Measurements from ENCODE around the gene EIF4G3.
"Not testable (repeated sequence)": the region's sequence is repeated elsewhere in the genome, so short reads cannot be mapped to it uniquely, and the experiment has no call there.

The EIF4G3 gene

DNA sequence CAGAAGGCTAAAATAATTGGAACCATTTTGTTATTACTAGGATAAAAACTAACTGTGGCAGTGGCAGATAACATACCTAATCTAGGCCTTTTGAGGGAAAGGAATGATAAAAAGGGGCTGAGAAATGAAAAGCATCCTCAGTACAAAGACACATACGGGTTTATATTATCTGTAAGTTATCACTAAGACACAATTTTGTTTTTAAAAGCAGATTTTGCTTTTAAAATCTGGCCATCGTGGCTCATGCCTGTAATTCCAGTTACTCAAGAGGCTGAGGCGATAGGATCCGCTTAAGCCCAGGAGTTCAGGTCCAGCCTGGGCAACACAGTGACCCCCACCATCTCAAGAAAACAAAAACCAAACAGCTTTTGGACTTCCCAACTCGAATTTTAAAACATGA, 364.8 kb downstream of the EIF4G3 start:
- DNase-seq (ENCODE audit: low read depth), result no peak

DNA sequence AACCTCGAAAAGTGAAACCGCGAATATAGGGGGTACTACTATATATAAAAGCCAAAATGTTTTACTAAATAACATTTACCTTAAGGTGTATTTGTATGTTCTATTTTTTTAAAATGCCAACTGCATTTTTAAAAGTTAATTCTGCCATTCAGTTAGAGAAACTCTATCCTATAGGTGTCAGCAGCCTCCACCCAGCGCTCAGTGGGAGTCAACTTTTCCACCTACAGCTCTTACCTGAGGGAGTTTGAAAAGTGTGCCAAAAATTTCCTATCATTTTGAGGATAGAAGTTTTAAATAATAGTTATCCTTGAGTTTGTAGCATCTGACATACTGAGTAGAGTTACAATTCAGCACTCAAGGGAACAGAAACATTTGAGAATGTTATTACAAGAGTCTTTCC, 383.5 kb downstream of the EIF4G3 start:
- DNase-seq (ENCODE audit: low read depth), result no peak

DNA sequence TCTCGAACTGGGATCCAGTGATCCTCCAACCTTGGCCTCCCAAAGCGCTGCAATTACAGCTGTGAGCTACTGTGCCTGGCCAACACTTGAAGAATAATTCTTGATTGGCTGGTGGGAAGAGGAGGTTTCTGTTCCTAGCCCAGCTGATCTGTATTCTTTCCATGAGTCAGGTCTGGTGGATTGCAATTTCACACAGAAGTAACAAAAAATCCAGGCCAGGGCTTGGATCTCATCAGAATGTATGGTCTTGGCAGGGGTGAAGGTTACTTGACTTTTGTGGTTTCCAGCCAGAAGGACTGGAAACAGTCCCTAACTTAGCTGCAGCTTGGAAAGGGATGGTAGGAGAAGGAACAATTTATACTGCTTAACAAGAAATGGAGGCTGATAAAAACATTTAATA, 384.5 kb downstream of the EIF4G3 start:
- DNase-seq (ENCODE audit: low read depth), result no peak

DNA sequence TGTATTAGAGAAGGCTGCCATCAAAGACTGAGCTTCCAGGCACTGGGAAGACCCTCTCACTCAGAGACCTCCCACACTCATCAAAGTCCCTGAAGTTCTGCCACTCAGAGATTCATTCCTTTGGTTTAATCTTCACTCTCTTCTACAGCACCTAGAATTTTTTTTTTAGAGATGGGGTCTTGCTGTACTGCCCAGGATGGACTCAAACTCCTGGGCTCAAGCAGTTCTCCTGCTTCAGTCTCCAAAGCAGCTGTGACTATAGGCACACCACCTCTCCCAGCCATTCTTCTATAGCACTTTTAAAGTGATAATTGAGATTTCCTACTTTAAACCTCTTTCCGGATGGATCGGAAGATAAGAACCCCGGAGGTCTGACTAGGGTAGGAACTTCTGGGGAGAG, 385.9 kb downstream of the EIF4G3 start:
- DNase-seq (ENCODE audit: low read depth), result no peak

DNA sequence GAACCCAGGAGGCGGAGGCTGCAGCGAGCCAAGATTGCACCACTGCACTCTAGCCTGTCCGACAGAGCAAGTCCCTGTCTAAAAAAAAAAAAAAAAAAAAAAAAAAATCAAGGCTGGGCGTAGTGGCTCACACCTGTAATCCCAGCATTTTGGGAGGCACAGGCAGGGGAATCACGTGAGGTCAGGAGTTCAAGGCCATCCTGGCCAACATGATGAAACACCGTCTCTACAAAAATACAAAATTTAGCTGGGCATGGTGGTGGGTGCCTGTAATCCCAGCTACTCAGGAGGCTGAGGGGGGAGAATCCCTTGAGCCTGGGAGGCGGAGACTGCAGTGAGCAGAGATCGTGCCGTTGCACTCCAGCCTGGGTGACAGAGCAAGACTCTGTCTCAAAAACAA, 387.1 kb downstream of the EIF4G3 start:
- not testable (repeated sequence) for DNase-seq (ENCODE audit: low read depth)

DNA sequence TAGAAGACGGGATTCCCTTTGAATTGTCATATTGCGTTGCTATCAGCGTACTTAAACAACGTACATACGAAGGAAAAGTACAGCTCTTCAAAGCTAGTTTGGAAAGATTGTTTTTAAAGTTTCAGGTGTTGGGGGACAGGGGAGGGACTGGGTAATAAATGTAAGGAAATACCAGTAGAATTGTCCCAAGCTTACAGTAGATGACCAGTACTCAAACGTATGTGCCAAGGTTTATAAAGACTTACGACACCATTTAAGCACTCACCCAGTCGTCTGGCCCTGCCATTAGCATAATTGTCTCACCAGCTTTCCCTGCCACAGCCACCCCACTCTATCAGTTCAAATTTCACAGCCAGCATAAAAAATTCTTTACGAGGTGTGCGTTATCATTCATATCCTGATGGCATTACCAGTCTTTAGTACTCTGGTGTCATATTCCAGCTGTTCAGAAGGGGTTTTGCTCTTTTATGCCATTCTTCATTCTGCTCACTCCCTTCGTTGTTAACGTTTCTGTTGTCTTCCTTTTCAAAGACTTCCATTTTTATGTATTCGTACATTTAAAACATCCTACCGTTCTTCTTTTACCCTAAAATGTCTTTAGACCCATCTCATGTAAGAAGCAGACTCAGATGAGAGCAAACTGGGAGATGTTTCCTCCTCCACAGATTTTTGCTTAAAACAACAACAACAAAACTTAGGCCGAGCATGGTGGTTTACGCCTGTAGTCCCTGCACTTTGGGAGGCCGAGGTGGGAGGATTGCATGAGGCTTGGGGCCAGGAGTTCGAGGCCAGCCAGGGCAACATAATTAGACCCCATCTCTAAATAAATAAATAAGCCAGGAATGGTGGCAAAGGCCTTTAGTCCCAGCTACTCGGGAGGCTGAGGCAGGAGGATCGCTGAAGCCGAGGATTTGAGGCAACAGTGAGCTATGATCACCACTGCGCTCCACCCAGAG, 388.6 kb downstream of the EIF4G3 start:
- DNase-seq (ENCODE audit: low read depth), result no peak

DNA sequence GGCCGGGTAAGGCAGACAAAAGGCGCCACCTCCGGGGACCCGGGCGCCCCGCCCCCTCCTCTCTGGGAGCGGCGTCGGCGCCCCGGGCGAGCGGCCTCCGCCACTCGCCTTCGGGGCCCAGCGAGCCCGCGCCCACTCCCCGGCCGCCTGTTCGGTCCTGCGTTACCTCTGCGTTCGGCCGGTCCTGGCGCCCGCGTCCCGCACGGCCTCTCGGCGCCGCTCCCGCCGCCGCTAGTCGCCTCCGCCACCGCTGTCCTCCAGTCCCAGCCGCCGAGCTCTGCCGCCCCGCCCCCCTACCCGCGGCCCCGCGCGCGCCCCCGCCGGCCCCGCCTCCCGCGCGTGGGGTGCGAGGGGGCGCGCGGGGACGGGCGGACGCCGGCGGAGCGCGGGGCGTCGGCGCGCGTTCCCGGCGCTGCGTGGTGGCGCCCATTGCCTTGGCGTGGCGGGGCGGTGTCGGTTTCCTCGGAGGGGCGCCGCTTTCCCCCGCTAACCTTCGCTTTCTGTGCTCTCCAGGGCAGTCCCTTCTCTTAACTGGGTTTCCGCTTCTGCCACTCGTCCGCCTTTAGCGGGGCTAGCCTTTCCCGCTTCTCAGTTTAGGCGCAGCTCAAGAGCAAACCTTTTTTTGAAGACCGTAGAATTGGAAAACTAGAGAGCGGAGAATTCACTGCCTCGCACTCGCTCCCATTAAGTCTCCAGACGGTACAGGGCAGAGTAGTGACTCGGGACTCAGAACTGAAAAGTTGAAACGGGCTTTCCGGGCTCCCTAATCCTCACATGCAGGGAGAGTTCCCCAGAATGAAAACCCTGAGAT, 389.5 kb downstream of the EIF4G3 start, which contains the start of gene HP1BP3:
HP1BP3 (minus strand) TSS at position 279 of the 811 bp plus-strand sequence. CDS start 6,867 bp downstream, outside the sequence.
- peak; percentile 66 for DNase-seq (ENCODE audit: low read depth)

DNA sequence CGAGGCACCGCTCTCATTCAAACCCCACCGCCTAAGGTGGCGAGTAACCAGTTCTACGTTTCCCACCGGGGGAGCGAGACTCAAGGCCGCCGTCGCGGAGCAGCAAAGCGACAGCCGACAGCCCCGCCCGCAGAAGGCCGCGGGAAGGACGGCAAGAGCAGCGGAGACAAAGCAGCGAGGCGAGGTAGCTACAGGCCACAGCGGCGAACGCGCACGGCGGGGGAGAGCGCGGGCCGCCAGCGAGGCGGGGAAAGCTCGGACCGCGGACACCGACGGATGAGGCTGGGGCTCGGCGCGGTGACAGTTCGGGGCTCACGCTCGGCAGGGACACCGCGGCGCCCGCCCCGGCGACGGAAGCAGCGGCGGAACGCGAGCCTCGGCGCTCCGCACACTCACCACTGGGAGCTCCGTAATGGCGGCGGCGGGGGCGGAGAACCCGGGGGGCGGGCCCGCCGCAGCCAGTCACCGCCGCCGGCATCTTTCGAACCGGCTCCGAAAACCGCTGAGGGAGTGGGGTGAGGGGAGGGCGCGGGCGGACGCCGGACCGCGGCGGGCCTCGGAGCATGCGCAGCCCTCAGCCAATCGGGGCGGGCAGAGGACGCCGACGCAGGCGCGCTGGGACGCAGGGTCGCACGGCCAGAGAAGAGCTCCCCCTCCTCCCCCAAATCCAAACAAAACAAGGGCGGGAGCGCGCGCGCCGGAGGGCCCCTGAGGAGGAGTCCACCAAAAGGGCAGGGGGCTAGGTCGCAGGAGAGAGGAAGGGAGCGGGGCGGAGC, 390.3 kb downstream of the EIF4G3 start:
- DNase-seq (ENCODE audit: low read depth), result peak; percentile 95

DNA sequence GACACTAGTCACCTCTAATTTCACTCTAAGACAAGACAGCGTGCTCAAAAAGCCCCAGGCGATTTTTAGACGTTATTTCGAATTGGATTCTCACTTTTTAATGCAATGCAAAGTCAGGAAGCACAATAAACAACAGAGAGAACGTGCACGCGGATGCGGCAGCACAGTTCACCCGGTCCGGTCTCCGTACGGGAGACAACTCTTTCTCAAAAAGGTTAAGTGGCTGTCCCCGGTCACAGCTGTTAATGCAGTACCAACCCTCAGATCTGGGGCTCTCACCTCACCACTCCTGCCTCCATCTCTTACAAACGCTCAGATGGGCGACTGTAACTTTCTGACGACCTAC, 390.8 kb downstream of the EIF4G3 start:
- no peak for DNase-seq (ENCODE audit: low read depth)

DNA sequence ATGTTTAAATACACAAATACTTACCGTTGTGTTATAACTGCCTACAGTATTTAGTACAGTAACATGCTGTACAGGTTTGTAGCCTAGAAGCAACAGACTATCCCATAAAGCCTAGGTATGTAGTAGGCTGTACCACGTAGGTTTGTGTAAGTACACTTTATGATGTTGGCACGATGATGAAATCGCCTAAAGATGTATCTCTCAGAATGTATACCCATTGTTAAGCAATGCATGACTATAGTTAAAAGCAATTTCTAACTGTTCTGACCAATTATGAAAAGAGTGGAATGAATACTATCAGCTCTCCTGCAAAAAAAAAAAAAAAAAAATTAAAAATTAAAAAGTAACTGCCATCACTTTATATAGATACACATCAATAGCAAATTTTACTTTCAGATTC, 401.0 kb downstream of the EIF4G3 start:
- no peak for DNase-seq (ENCODE audit: low read depth)

DNA sequence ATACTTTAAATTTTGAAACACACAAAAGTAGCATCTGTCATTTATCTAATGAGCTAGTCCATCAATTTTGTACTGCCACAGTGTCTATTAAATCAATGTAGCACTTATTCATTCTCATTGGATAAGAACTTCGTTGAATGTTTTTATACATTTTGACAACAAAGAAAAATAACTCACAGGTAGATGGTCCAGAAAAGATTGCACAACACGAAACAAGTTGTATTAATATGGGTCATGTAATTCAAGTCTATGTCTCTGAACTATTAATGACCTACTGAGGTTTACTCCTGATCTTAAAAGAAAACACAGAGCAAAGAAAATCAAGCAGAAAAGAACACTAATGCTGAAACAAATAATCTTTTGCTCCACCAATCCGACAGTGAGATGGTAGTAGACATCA, 404.9 kb downstream of the EIF4G3 start:
- no peak for DNase-seq (ENCODE audit: low read depth)

DNA sequence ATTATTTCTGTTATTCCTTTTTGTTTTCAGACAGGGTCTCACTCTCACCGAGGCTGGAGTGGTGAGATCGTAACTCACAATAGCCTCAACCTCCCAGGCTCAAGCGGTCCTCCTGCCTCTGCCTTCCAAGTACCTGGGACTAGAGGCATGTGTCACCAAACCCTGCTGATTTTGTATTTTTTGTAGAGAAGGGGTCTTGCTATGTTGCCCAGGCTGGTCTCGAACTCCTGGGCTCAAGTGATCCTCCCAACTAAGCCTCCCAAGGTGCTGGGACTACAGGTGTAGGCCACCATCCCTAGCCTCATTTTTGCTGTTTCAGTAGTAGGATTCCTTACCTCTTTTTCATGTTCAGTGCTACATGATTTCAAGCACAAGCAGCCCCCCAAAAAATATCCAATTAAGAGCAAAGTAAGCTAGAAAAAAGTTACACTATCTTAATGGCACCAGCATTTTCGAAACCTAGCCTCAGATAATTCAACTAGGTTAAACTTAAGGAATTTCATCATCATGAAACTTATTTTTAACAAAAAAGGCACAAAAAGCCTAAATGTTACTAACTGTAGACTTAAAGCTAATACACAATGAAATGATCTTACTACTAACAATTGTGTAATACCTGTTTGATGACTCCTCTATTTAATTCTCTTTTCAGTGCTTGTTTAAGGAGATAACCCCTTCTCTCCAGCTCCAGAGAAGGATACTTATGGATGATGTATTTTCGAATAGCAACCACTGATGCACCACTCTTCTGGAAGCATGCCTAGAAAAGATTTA, 406.2 kb downstream of the EIF4G3 start:
- DNase-seq (ENCODE audit: low read depth), result no peak

DNA sequence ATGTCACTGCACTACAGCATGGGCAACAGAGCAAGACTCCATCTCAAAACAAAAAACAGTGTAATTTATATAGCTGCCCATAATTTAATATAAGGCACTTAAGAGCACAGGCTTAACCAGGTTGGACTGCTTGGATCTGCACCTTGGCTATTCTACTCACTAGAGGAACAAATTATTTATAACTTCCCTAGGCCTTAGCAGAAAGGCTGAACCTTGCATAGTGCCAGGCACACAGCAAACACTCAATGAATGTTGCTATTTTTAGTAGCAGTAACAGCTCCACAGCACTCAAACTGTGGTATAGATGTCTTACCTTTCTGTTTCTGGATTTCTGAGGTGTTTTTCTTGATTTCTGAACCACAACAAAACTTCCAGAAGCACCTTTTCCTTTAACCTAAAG, 409.4 kb downstream of the EIF4G3 start:
- DNase-seq (ENCODE audit: low read depth), result no peak

DNA sequence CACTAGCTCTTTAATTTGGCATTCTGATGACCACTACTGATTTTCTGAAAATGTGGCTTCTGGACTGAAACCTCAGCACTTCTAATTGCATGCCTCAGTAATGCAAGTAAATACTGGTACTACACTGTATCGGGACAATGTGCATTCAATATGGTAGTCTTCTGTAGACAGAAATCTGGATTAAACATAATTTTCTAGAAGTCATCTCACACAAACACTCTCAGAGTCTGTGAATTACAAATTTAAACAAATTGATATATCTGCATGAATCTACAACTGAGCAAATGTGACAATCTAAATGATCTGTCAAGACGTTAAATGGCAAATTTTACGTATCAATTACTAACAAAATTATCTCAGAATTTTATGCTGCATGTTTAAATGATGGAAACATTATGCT, 413.3 kb downstream of the EIF4G3 start:
- no peak for DNase-seq (ENCODE audit: low read depth)

DNA sequence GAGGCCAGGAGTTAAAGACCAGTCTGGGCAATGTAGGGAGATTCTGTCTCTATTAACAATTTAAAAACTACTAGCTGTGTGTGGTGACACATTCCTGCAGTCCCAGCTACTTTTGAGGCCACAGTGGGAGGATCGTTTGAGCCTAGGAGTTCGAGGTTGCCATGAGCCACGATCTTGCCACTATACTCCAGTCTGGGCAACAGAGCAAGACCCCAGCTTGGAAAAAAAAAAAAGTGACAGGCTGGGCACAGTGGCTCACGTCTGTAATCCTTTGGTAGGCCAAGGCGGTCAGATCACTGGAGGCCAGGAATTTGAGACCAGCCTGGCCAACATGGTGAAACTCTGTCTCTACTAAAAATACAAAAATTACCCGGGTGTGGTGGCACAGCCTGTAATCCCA, 416.4 kb downstream of the EIF4G3 start:
- no peak for DNase-seq (ENCODE audit: low read depth)
